Measurements from ENCODE around the gene PRRC2C. TPM values are rescaled to one million over a fixed set of nuclear protein-coding genes. Genes with fewer than 3 reads are reported as not detected.
"Not testable (repeated sequence)": the region's sequence is repeated elsewhere in the genome, so short reads cannot be mapped to it uniquely, and the experiment has no call there.

Gene PRRC2C
- total and polyA plus RNA-seq, 4 donors = 35.1 to 121 (median 80.4) TPM

DNA sequence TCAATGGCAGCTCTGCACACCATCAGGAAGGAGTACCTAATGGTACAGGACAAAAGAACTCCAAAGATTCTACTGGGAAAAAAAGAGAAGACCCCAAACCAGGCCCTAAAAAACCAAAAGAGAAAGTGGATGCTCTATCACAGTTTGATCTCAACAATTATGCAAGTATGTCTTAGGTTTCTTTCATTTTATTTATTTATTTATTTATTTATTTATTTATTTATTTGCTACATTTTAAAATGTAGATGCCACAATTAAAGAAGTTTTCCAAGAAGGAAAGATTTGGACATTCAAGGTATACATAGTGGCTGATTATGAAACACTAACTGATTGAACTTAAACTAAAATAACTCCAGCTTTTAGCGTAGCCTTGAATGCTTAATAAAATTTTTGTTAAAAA lies 60.2 kb downstream of the PRRC2C start:
- WGBS, 2 donors = 95 to 98% methylated on average over 1 of the region's 1 CpG
- H3K9me3 ChIP-seq (ENCODE audit: control insufficient read depth in 4 of 4, insufficient read depth in 3 of 4, low read length in 3 of 4) = no peaks in the 10 kb centered on the region
- no peak for DNase-seq
- H3K27ac ChIP-seq (ENCODE audit: low read depth in 1 of 2, low read length in 1 of 2) = no peak overlapping the region
- H3K27me3 ChIP-seq (ENCODE audit: control insufficient read depth in 3 of 3, insufficient read depth in 3 of 3, low read length in 2 of 3) = no peaks in the 10 kb centered on the region
- TF ChIP-seq, protein P1, sequence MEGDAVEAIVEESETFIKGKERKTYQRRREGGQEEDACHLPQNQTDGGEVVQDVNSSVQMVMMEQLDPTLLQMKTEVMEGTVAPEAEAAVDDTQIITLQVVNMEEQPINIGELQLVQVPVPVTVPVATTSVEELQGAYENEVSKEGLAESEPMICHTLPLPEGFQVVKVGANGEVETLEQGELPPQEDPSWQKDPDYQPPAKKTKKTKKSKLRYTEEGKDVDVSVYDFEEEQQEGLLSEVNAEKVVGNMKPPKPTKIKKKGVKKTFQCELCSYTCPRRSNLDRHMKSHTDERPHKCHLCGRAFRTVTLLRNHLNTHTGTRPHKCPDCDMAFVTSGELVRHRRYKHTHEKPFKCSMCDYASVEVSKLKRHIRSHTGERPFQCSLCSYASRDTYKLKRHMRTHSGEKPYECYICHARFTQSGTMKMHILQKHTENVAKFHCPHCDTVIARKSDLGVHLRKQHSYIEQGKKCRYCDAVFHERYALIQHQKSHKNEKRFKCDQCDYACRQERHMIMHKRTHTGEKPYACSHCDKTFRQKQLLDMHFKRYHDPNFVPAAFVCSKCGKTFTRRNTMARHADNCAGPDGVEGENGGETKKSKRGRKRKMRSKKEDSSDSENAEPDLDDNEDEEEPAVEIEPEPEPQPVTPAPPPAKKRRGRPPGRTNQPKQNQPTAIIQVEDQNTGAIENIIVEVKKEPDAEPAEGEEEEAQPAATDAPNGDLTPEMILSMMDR (IDR thresholded peaks at IDR 0.05; ENCODE audit: control extremely low read depth, extremely low read depth) = no peak
- H3K4me1 ChIP-seq (ENCODE audit: control insufficient read depth in 5 of 5, insufficient read depth in 5 of 5, low read length in 5 of 5) = no peaks in the 10 kb centered on the region
- no peak overlapping the region for H3K9ac ChIP-seq (ENCODE audit: insufficient read depth in 1 of 2, low read length in 2 of 2)
- H3K4me3 ChIP-seq = no peak overlapping the region
- H3K36me3 ChIP-seq (ENCODE audit: control insufficient read depth in 4 of 4, insufficient read depth in 4 of 4, low read length in 4 of 4) = peaks cover 30 to 49% (median 38%) of the 10 kb centered on the region in 4 donors
- ATAC-seq (ENCODE audit: insufficient read depth, low FRiP score) = no peak

DNA sequence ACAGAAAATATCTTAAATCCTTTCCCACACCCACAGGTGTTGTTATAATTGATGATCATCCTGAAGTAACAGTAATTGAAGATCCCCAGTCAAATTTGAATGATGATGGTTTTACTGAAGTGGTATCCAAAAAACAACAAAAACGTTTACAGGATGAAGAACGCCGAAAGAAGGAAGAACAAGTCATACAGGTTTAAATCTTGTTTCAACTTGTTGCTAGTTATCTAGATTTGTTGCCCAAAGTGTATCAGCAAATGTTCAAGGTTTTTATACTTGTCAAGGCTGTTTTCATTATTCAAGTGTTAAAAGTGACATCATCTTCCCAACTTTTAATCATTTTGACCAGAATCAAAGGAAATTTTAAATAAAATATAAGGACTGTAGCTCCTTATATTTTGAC lies 64.7 kb downstream of the PRRC2C start:
- ATAC-seq (ENCODE audit: insufficient read depth, low FRiP score) (no peak), DNase-seq (no peak)
- Histone ChIP-seq H3K27ac (ENCODE audit: low read depth in 1 of 2, low read length in 1 of 2) (no peak overlapping the region), H3K4me3 (no peak overlapping the region), H3K36me3 (ENCODE audit: control insufficient read depth in 4 of 4, insufficient read depth in 4 of 4, low read length in 4 of 4) (peaks cover 10 to 45% (median 19%) of the 10 kb centered on the region in 4 donors), H3K9ac (ENCODE audit: insufficient read depth in 1 of 2, low read length in 2 of 2) (no peak overlapping the region), H3K4me1 (ENCODE audit: control insufficient read depth in 5 of 5, insufficient read depth in 5 of 5, low read length in 5 of 5) (no peaks in the 10 kb centered on the region), H3K27me3 (ENCODE audit: control insufficient read depth in 3 of 3, insufficient read depth in 3 of 3, low read length in 2 of 3) (no peaks in the 10 kb centered on the region), H3K9me3 (ENCODE audit: control insufficient read depth in 4 of 4, insufficient read depth in 3 of 4, low read length in 3 of 4) (no peaks in the 10 kb centered on the region)
- TF ChIP-seq, protein P1 (IDR thresholded peaks at IDR 0.05; ENCODE audit: control extremely low read depth, extremely low read depth) = no peak
- WGBS, 2 donors = 90 to 99% methylated on average over 3 of the region's 3 CpGs

DNA sequence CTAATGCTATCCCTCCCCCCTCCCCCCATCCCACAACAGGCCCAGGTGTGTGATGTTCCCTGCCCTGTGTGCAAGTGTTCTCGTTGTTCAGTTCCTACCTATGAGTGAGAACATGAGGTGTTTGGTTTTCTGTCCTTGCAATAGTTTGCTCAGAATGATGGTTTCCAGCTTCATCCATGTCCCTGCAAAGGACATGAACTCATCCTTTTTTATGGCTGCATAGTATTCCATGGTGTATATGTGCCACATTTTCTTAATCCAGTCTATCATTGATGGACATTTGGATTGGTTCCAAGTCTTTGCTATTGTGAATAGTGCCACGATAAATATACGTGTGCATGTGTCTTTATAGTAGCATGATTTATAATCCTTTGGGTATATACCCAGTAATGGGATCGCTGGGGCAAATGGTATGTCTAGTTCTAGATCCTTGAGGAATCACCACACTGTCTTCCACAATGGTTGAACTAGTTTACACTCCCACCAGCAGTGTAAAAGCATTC lies 65.3 kb downstream of the PRRC2C start:
- DNase-seq; H3K9me3 ChIP-seq (ENCODE audit: control insufficient read depth in 4 of 4, insufficient read depth in 3 of 4, low read length in 3 of 4); H3K4me3 ChIP-seq; H3K27me3 ChIP-seq (ENCODE audit: control insufficient read depth in 3 of 3, insufficient read depth in 3 of 3, low read length in 2 of 3); ATAC-seq (ENCODE audit: insufficient read depth, low FRiP score); H3K9ac ChIP-seq (ENCODE audit: insufficient read depth in 1 of 2, low read length in 2 of 2); H3K27ac ChIP-seq (ENCODE audit: low read depth in 1 of 2, low read length in 1 of 2); H3K4me1 ChIP-seq (ENCODE audit: control insufficient read depth in 5 of 5, insufficient read depth in 5 of 5, low read length in 5 of 5): not testable (repeated sequence)
- 92 to 94% methylated on average over 4 of the region's 4 CpGs for WGBS, 2 donors
- peaks cover 12 to 48% (median 21%) of the 10 kb centered on the region in 4 donors for H3K36me3 ChIP-seq (ENCODE audit: control insufficient read depth in 4 of 4, insufficient read depth in 4 of 4, low read length in 4 of 4)

DNA sequence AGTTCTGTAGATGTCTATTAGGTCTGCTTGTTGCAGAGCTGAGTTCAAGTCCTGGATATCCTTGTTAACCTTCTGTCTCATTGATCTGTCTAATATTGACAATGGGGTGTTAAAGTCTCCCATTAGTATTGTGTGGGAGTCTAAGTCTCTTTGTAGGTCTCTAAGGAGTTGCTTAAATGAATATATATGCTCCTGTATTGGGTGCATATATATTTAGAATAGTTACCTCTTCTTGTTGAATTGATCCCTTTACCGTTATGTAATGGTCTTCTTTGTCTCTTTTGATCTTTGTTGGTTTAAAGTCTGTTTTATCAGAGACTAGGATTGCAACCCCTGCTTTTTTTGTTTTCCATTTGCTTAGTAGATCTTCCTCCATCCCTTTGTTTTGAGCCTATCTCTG lies 68.6 kb downstream of the PRRC2C start:
- H3K27ac ChIP-seq (ENCODE audit: low read depth in 1 of 2, low read length in 1 of 2); H3K27me3 ChIP-seq (ENCODE audit: control insufficient read depth in 3 of 3, insufficient read depth in 3 of 3, low read length in 2 of 3); H3K9ac ChIP-seq (ENCODE audit: insufficient read depth in 1 of 2, low read length in 2 of 2); ATAC-seq (ENCODE audit: insufficient read depth, low FRiP score); H3K4me1 ChIP-seq (ENCODE audit: control insufficient read depth in 5 of 5, insufficient read depth in 5 of 5, low read length in 5 of 5); H3K9me3 ChIP-seq (ENCODE audit: control insufficient read depth in 4 of 4, insufficient read depth in 3 of 4, low read length in 3 of 4); H3K4me3 ChIP-seq; DNase-seq: not testable (repeated sequence)
- H3K36me3 ChIP-seq (ENCODE audit: control insufficient read depth in 4 of 4, insufficient read depth in 4 of 4, low read length in 4 of 4) = peaks cover 22 to 62% (median 38%) of the 10 kb centered on the region in 4 donors
- 89 to 100% methylated on average over 1 of the region's 1 CpG for WGBS, 2 donors
